WTC11 (cell line): Measurements from ENCODE around the gene GP9.

Experiments used
- ATF1 ChIP-seq: sonication (generic); formaldehyde crosslinking; IDR thresholded peaks from 2 replicates; pipeline ENCODE4 v1.8.1; 2023; ENCODE audit warnings: mild to moderate bottlenecking, moderate library complexity, missing genetic modification reagents
- ATF3 ChIP-seq: sonication (generic); formaldehyde crosslinking; conservative IDR thresholded peaks from 2 replicates; pipeline ENCODE4 v1.8.1; 2022; ENCODE audit warnings: mild to moderate bottlenecking, missing genetic modification reagents
- ATF6 ChIP-seq: sonication (generic); formaldehyde crosslinking; IDR thresholded peaks from 2 replicates; pipeline ENCODE4 v1.8.1; 2023; ENCODE audit warnings: mild to moderate bottlenecking, missing genetic modification reagents
- CREM ChIP-seq: sonication (generic); formaldehyde crosslinking; IDR thresholded peaks from 2 replicates; pipeline ENCODE4 v1.8.1; 2022; ENCODE audit warnings: mild to moderate bottlenecking, missing genetic modification reagents, moderate library complexity
- CTCF ChIP-seq: fragments of 200-600 bp; IDR thresholded peaks from 2 replicates; pipeline ENCODE4 v1.8.0; 2022; ENCODE audit warnings: antibody characterized with exemption
- ELF4 ChIP-seq: sonication (generic); formaldehyde crosslinking; IDR thresholded peaks from 2 replicates; pipeline ENCODE4 v1.8.1; 2022; ENCODE audit warnings: low read depth, mild to moderate bottlenecking, moderate library complexity, missing genetic modification reagents
- JUN ChIP-seq: sonication (generic); formaldehyde crosslinking; IDR thresholded peaks from 2 replicates; pipeline ENCODE4 v1.8.0; 2023; ENCODE audit warnings: mild to moderate bottlenecking, missing genetic modification reagents
- KAT7 ChIP-seq: sonication (generic); formaldehyde crosslinking; IDR thresholded peaks from 2 replicates; pipeline ENCODE4 v1.8.1; 2023; ENCODE audit warnings: missing genetic modification reagents, mild to moderate bottlenecking, borderline replicate concordance
- NR3C1 ChIP-seq: sonication (generic); formaldehyde crosslinking; conservative IDR thresholded peaks from 2 replicates; pipeline ENCODE4 v1.8.1; 2023; ENCODE audit warnings: low read depth, mild to moderate bottlenecking, missing genetic modification reagents
- SMAD3 ChIP-seq: sonication (generic); formaldehyde crosslinking; IDR thresholded peaks from 2 replicates; pipeline ENCODE4 v1.8.0; 2022; ENCODE audit warnings: missing genetic modification reagents, mild to moderate bottlenecking, borderline replicate concordance
- USF1 ChIP-seq: sonication (generic); formaldehyde crosslinking; IDR thresholded peaks from 2 replicates; pipeline ENCODE4 v1.8.0; 2022; ENCODE audit warnings: mild to moderate bottlenecking, missing genetic modification reagents
- TF ChIP-seq, protein P1 (sequence below): sonication (generic); formaldehyde crosslinking; IDR thresholded peaks from 2 replicates; pipeline ENCODE4 v1.8.0; 2022; ENCODE audit warnings: mild to moderate bottlenecking, missing genetic modification reagents
- TF ChIP-seq, protein P2 (sequence below): sonication (generic); formaldehyde crosslinking; IDR thresholded peaks from 2 replicates; pipeline ENCODE4 v1.8.1; 2022; ENCODE audit warnings: missing genetic modification reagents, borderline replicate concordance
- TF ChIP-seq, protein P3 (sequence below): sonication (generic); formaldehyde crosslinking; IDR thresholded peaks from 2 replicates; pipeline ENCODE4 v1.8.1; 2022; ENCODE audit warnings: mild to moderate bottlenecking, moderate library complexity, missing genetic modification reagents

DNA sequence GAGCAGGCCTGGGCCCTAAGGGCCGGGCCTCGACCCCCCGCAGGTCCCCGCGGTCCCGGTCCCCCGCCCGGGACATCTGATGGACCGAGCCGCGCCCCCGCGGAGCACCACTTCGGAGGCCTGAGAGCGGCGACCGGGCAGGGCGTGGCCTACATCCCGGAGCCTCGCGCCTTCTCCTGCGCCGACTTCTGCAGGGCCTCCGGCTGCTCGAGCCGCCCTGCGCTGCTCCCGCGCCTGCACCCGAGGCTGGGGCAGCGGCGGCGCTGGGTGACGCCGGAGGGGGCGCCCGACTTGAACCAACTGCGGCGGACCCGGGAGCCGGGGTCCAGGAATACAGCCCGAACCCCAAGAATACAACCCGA is 14.9 kb upstream of the GP9 start:
- no peak for TF ChIP-seq CTCF
- TF ChIP-seq KAT7 (CRISPR knock-in tag), result no peak
- TF ChIP-seq, protein P1, sequence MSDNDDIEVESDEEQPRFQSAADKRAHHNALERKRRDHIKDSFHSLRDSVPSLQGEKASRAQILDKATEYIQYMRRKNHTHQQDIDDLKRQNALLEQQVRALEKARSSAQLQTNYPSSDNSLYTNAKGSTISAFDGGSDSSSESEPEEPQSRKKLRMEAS (CRISPR knock-in tag), result peak; percentile 70; the same call in 1 of the 2 replicates
- TF ChIP-seq CREM (CRISPR knock-in tag), result no peak
- TF ChIP-seq, protein P2, sequence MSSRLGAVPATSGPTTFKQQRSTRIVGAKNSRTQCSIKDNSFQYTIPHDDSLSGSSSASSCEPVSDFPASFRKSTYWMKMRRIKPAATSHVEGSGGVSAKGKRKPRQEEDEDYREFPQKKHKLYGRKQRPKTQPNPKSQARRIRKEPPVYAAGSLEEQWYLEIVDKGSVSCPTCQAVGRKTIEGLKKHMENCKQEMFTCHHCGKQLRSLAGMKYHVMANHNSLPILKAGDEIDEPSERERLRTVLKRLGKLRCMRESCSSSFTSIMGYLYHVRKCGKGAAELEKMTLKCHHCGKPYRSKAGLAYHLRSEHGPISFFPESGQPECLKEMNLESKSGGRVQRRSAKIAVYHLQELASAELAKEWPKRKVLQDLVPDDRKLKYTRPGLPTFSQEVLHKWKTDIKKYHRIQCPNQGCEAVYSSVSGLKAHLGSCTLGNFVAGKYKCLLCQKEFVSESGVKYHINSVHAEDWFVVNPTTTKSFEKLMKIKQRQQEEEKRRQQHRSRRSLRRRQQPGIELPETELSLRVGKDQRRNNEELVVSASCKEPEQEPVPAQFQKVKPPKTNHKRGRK, result no peak
- no peak for TF ChIP-seq ATF1 (CRISPR knock-in tag)
- no peak for TF ChIP-seq JUN (CRISPR knock-in tag)
- no peak for TF ChIP-seq ELF4
- 0 out of 2 replicates have a peak, but pooled peaks have one; percentile 16 for TF ChIP-seq USF1 (CRISPR knock-in tag)
- TF ChIP-seq ATF3 (CRISPR knock-in tag), result no peak
- no peak for TF ChIP-seq NR3C1 (CRISPR knock-in tag)
- no peak for TF ChIP-seq ATF6 (CRISPR knock-in tag)
- TF ChIP-seq, protein P3, sequence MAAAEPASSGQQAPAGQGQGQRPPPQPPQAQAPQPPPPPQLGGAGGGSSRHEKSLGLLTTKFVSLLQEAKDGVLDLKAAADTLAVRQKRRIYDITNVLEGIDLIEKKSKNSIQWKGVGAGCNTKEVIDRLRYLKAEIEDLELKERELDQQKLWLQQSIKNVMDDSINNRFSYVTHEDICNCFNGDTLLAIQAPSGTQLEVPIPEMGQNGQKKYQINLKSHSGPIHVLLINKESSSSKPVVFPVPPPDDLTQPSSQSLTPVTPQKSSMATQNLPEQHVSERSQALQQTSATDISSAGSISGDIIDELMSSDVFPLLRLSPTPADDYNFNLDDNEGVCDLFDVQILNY (CRISPR knock-in tag), result no peak
- TF ChIP-seq SMAD3 (CRISPR knock-in tag), result no peak
